VCaP (cell line): ENCODE results near the gene AP5Z1.

Experiments used
- H3K27ac ChIP-seq: fragments of 450-650 bp; 2 replicates; pipeline ENCODE4 v1.5.1; 2017
- TF ChIP-seq, protein P1 (sequence below): fragments of 450-650 bp; conservative IDR thresholded peaks from 2 replicates; pipeline ENCODE4 v1.5.1; 2017; ENCODE audit warnings: mild to moderate bottlenecking, moderate library complexity

AP5Z1 gene

DNA sequence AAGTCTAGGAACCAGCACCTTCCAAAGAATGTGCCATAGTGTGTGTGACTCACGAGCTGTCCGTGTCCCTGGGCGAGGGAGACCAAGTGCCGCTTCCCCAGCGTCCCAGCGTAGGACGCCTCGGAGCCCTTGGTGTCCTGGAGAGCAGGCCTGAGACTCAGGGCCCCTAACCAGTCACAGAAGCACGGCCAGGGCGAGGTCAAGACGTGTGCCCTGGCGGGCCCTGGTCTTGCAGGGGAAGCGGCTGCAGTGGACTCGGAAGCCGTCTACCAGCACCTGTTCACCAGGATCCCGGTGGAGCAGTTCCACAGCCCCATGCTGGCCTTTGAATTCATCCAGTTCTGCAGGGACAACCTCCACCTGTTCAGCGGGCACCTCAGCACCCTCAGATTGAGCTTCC lies 10.6 kb downstream of the AP5Z1 start:
- no peak overlapping the region for H3K27ac ChIP-seq
- TF ChIP-seq, protein P1, sequence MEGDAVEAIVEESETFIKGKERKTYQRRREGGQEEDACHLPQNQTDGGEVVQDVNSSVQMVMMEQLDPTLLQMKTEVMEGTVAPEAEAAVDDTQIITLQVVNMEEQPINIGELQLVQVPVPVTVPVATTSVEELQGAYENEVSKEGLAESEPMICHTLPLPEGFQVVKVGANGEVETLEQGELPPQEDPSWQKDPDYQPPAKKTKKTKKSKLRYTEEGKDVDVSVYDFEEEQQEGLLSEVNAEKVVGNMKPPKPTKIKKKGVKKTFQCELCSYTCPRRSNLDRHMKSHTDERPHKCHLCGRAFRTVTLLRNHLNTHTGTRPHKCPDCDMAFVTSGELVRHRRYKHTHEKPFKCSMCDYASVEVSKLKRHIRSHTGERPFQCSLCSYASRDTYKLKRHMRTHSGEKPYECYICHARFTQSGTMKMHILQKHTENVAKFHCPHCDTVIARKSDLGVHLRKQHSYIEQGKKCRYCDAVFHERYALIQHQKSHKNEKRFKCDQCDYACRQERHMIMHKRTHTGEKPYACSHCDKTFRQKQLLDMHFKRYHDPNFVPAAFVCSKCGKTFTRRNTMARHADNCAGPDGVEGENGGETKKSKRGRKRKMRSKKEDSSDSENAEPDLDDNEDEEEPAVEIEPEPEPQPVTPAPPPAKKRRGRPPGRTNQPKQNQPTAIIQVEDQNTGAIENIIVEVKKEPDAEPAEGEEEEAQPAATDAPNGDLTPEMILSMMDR = no peak

- TF ChIP-seq, protein P1 = no peak
- H3K27ac ChIP-seq = no peak overlapping the region
Observed at GRCh38 chr7:4787541-4787940, 12.1 kb downstream of the AP5Z1 start.

GRCh38 chr7:4787947-4788626 lies 12.7 kb downstream of the AP5Z1 start:
- H3K27ac ChIP-seq = no peak overlapping the region
- TF ChIP-seq, protein P1 = no peak

GRCh38 chr7:4788627-4789189 lies 13.3 kb downstream of the AP5Z1 start:
- no peak overlapping the region for H3K27ac ChIP-seq
- TF ChIP-seq, protein P1 = no peak

DNA sequence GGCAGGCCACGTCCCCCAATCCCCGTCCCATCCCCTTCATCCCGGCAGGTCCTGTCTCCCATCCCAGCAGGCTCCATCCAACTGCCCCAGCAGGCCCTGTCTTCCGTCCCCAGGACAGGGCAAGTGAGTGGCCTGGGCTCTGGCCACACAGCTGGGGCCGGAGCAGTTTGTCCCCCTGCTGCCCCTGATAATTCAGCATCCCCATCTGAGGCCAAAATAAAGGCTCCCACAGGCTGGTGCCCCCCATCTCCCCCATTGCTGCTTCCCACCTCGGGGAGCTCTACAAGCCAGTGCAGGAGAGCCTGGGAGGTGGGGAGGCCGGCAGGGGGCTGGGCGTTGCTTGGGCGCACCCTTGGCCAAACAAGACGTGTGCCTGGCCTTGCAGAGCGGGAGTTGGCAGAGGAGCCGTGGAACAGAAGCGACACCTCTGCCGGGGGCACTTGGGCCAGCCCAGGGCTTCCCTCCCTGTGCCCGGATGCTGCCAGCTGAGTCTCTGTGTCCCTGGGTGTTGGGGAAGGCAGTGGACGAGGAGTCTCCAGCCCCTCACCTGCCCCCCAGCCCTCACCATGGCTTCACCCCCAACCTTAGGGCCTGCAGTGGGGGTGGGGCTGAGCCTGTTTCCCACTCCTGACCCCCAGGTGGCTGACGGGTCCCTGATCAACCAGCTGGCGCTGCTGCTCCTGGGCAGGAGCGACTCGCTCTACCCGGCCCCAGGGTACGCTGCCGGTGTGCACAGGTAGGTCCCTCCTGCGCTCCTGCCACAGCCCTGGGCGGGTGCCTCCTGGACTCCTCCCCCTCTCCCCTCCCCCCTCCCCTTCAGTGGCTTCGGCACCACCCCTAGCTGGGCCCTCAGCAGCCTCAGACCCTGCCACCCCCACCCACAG lies 14.0 kb downstream of the AP5Z1 start:
- TF ChIP-seq, protein P1 = no peak
- no peak overlapping the region for H3K27ac ChIP-seq

GRCh38 chr7:4790078-4790465 lies 14.6 kb downstream of the AP5Z1 start:
- TF ChIP-seq, protein P1 = no peak
- no peak overlapping the region for H3K27ac ChIP-seq

GRCh38 chr7:4790516-4790991 lies 15.1 kb downstream of the AP5Z1 start:
- TF ChIP-seq, protein P1 = no peak

More at GRCh38 chr7:4790516-4790991, 15.1 kb downstream of the AP5Z1 start:
- H3K27ac ChIP-seq = no peak overlapping the region
